B cell (primary cell): Measurements from ENCODE around the gene DIP2A. TPM values are rescaled to one million over a fixed set of nuclear protein-coding genes. Genes with fewer than 3 reads are reported as not detected.

Source experiments
- ATAC-seq: fragments of 200-7000 bp; cut with Tn5 transposase; one replicate; pipeline ENCODE4 v1.10.0; 2021; ENCODE audit warnings: low read depth, mild to moderate bottlenecking, moderate number of reproducible peaks, moderate library complexity
- CTCF ChIA-PET: fragments of 350-600 bp; sonication (Branson Sonifier 250); formaldehyde crosslinking; loops from one replicate; lab custom pipeline; 2021; ENCODE audit warnings: antibody characterized with exemption, inconsistent platforms; lab: Charles Lee
- POLR2A ChIA-PET: fragments of 350-600 bp; sonication (Branson Sonifier 250); formaldehyde crosslinking; loops from one replicate; lab custom pipeline; 2021; ENCODE audit warnings: antibody characterized with exemption; lab: Charles Lee
- DNase-seq: peaks from one replicate; pipeline ENCODE4 v3.0.0; 2013
- H2AFZ ChIP-seq: 2 replicates; pipeline ENCODE4 v1.6.1; 2012; ENCODE audit warnings: mild to moderate bottlenecking, low read depth, low read length; ENCODE audit not compliant: insufficient read depth, poor library complexity, severe bottlenecking
- H3K27ac ChIP-seq, 2 donors: 1 replicate in 1 of 2; 2 replicates in 1 of 2; pipeline ENCODE4 v1.5.1; 2012 to 2013; ENCODE audit warnings: low read length in 2 of 2, mild to moderate bottlenecking in 2 of 2, moderate library complexity in 1 of 2
- H3K27me3 ChIP-seq, 4 experiments: fragments of 200-600 bp in 1 of 4; sonication (generic) in 1 of 4; replicated peaks in 1 of 4; 1 replicate in 2 of 4; 2 replicates in 2 of 4; pipeline versions ENCODE4 v1.6.1 to v1.7.0; 2013 to 2016; ENCODE audit warnings: low read length in 3 of 4, mild to moderate bottlenecking in 2 of 4, mixed read lengths in 1 of 4, moderate library complexity in 1 of 4; ENCODE audit not compliant: insufficient read depth in 4 of 4, control insufficient read depth in 3 of 4; ENCODE audit errors: control extremely low read depth in 1 of 4
- H3K36me3 ChIP-seq, 2 experiments: replicated peaks in 1 of 2; 1 replicate in 1 of 2; 2 replicates in 1 of 2; pipeline versions ENCODE4 v1.6.1 to v1.7.1; 2013; ENCODE audit warnings: low read length in 1 of 2; ENCODE audit not compliant: insufficient read depth in 2 of 2, control insufficient read depth in 1 of 2; ENCODE audit errors: control extremely low read depth in 1 of 2, extremely low read depth in 1 of 2
- H3K4me1 ChIP-seq, 2 donors: fragments of 200-600 bp in 1 of 2; sonication (generic) in 1 of 2; 1 replicate in 1 of 2; 2 replicates in 1 of 2; pipeline versions ENCODE4 v1.5.1 to v1.6.1; 2013 to 2017; ENCODE audit warnings: low read length in 2 of 2; ENCODE audit not compliant: control insufficient read depth in 2 of 2, insufficient read depth in 2 of 2
- H3K4me2 ChIP-seq: replicated peaks from 2 replicates; pipeline ENCODE3; 2012; ENCODE audit warnings: mild to moderate bottlenecking, low read depth, low read length; ENCODE audit not compliant: poor library complexity, severe bottlenecking
- H3K4me3 ChIP-seq, 5 experiments: fragments of 200-600 bp in 1 of 5; sonication (generic) in 1 of 5; 1 replicate in 3 of 5; 2 replicates in 2 of 5; pipeline versions ENCODE4 v1.5.1 to v1.7.0; 2011 to 2016; ENCODE audit warnings: low read length in 4 of 5, mild to moderate bottlenecking in 4 of 5, low read depth in 2 of 5, control low read depth in 1 of 5, moderate library complexity in 1 of 5; ENCODE audit not compliant: insufficient read depth in 1 of 5; ENCODE audit errors: control extremely low read depth in 1 of 5, extremely low read depth in 1 of 5
- H3K79me2 ChIP-seq: fragments of 200-600 bp; sonication (generic); one replicate; pipeline ENCODE4 v1.6.0; 2016; ENCODE audit warnings: low read length; ENCODE audit not compliant: control insufficient read depth, insufficient read depth
- H3K9ac ChIP-seq: fragments of 200-600 bp; sonication (generic); 2 replicates; pipeline ENCODE4 v1.6.1; 2017; ENCODE audit warnings: mild to moderate bottlenecking, low read length, moderate library complexity
- H3K9me3 ChIP-seq, 3 donors: one replicate each; pipeline versions ENCODE4 v1.6.1 to v1.7.1; 2013; ENCODE audit warnings: low read length in 2 of 3; ENCODE audit not compliant: control insufficient read depth in 2 of 3, insufficient read depth in 1 of 3; ENCODE audit errors: control extremely low read depth in 1 of 3
- H4K20me1 ChIP-seq: 2 replicates; pipeline ENCODE4 v1.6.0; 2012; ENCODE audit warnings: mild to moderate bottlenecking, low read length; ENCODE audit not compliant: insufficient read depth, control insufficient read depth, poor library complexity, severe bottlenecking
- H3K27ac Mint-ChIP-seq: one replicate; pipeline ENCODE4 v1.8.0; 2021; ENCODE audit warnings: mixed read lengths
- H3K27me3 Mint-ChIP-seq: one replicate; pipeline ENCODE4 v1.8.0; 2021; ENCODE audit warnings: mixed read lengths
- H3K4me1 Mint-ChIP-seq: one replicate; pipeline ENCODE4 v1.8.0; 2021; ENCODE audit warnings: mixed read lengths
- H3K4me3 Mint-ChIP-seq: one replicate; pipeline ENCODE4 v1.8.0; 2021; ENCODE audit warnings: mixed read lengths
- H3K9me3 Mint-ChIP-seq: one replicate; pipeline ENCODE4 v1.8.0; 2022; ENCODE audit warnings: mixed read lengths; ENCODE audit not compliant: insufficient read depth
- CTCF ChIP-seq: fragments of 200-600 bp; IDR thresholded peaks from one replicate; pipeline ENCODE4 v1.8.0; 2022; ENCODE audit warnings: antibody characterized with exemption, mild to moderate bottlenecking
- EZH2 ChIP-seq: IDR thresholded peaks from 2 replicates; pipeline ENCODE4 v1.6.1; 2012; ENCODE audit warnings: borderline replicate concordance, low read depth, mild to moderate bottlenecking, moderate library complexity, low read length; ENCODE audit not compliant: insufficient read depth, poor library complexity, severe bottlenecking
- whole genome bisulfite sequencing: methylation state at CpG from one replicate; pipeline ENCODE4 v1.1.5; 2013; ENCODE audit warnings: missing lambda C conversion rate; ENCODE audit not compliant: insufficient coverage; 5-methylcytosine and 5-hydroxymethylcytosine counted together
- intact Hi-C: fragments of 100-400 bp; cut with micrococcal nuclease; formaldehyde crosslinking; loops from one replicate; pipeline ENCODE4 v1.10.0; 2022
- polyA plus RNA-seq: library from polyadenylated mRNA; depleted of rRNA; stranded (reverse); fragments of >200 nt; gene quantifications from 2 replicates; pipeline ENCODE4 v1.2.3, GENCODE V29; 2012
- total RNA-seq, 2 donors: library from RNA; stranded (reverse); fragments of 120-200 nt in 1 of 2; gene quantifications; 1 replicate in 1 of 2; 2 replicates in 1 of 2; pipeline versions ENCODE4 v1.2.3 to v1.2.4, GENCODE V29; 2013 to 2022

The DIP2A gene
- total and polyA plus RNA-seq, 2 donors (not counting 1 experiment from before 2014, with no cell fraction given): 40.4 to 59.0 TPM

- Mint-ChIP-seq H3K27ac (no peak overlapping the region), H3K27me3 (no peaks in the 10 kb centered on the region), H3K4me1 (peaks cover 2% of the 10 kb centered on the region), H3K4me3 (no peak overlapping the region), H3K9me3 (no peaks in the 10 kb centered on the region)
- Histone ChIP-seq H3K9ac (no peak overlapping the region), H3K27ac (no peak overlapping the region), H3K9me3 (no peaks in the 10 kb centered on the region), H3K79me2 (no peaks in the 10 kb centered on the region), H3K4me1 (no peaks in the 10 kb centered on the region), H3K4me2 (no peak overlapping the region), H3K36me3 (peaks cover 0 to 41% of the 10 kb centered on the region in 2 experiments), H2AFZ (no peak overlapping the region), H3K4me3 (no peak overlapping the region), H3K27me3 (no peaks in the 10 kb centered on the region), H4K20me1 (no peaks in the 10 kb centered on the region)
- WGBS: 96% methylated on average over 7 of the region's 14 CpGs
- DNase-seq: no peak
- no peak for TF ChIP-seq EZH2
- no peak for TF ChIP-seq CTCF
- ChIA-PET POLR2A (no interaction called here), CTCF (no interaction called here)
- no peak for ATAC-seq
- intact Hi-C loops: no loop called here
Measured at GRCh38 chr21:46427516-46427915, 31.2 kb upstream of the DIP2A start.

GRCh38 chr21:46428286-46428685 is 30.4 kb upstream of the DIP2A start:
- CTCF ChIA-PET: no interaction called here
- peaks cover 0 to 41% of the 10 kb centered on the region in 2 experiments for H3K36me3 ChIP-seq
- WGBS: 96% methylated on average over 23 of the region's 23 CpGs
- H3K4me2 ChIP-seq: no peak overlapping the region
- Mint-ChIP-seq H3K27ac (no peak overlapping the region), H3K4me1 (peaks cover 2% of the 10 kb centered on the region), H3K9me3 (no peaks in the 10 kb centered on the region), H3K27me3 (no peaks in the 10 kb centered on the region), H3K4me3 (no peak overlapping the region)
- no peaks in the 10 kb centered on the region for H3K9me3 ChIP-seq
- ATAC-seq (no peak), DNase-seq (no peak)
- no peaks in the 10 kb centered on the region for H3K27me3 ChIP-seq
- no peak overlapping the region for H3K9ac ChIP-seq
- no peaks in the 10 kb centered on the region for H3K4me1 ChIP-seq
- no peak overlapping the region for H3K27ac ChIP-seq
- H3K79me2 ChIP-seq: no peaks in the 10 kb centered on the region
- intact Hi-C loops: no loop called here
- no peak overlapping the region for H3K4me3 ChIP-seq
- POLR2A ChIA-PET: no interaction called here
- TF ChIP-seq EZH2: no peak
- no peak for TF ChIP-seq CTCF
- no peaks in the 10 kb centered on the region for H4K20me1 ChIP-seq
- no peak overlapping the region for H2AFZ ChIP-seq
